AG10803 (cell line): ENCODE measurements around the gene PDLIM5.

ENCODE experiments used
- DNase-seq: peaks from one replicate; pipeline ENCODE4 v3.0.0; 2010; ENCODE audit warnings: low read depth
- H3K4me3 ChIP-seq: 2 replicates; pipeline ENCODE4 v1.5.1; 2011; ENCODE audit warnings: mild to moderate bottlenecking, low read length, control low read depth
- CTCF ChIP-seq: conservative IDR thresholded peaks from 2 replicates; pipeline ENCODE4 v1.5.1; 2011; ENCODE audit warnings: mild to moderate bottlenecking, low read length, control low read depth, inconsistent platforms

The PDLIM5 gene

DNA sequence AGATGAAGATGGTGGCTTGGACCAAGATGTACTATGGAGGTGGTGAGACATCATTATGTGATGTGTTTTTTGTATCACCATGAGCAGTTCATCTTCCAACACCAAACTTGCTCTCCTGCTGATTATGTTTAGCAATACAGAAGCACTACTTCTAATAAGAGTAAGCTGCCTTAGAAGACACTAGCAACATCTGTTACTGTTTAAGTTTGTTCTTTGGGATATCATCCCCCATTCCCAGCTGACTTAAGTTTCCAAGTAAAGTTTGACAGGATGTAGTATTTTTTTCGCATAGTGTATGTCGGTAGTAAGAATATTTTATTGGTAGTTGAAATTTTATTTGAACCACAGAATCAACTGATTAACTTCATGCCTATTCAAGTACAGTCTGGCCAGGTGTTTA is 182.5 kb downstream of the PDLIM5 start:
- TF ChIP-seq CTCF = no peak
- no peak overlapping the region for H3K4me3 ChIP-seq
- peak; percentile 84 for DNase-seq

DNA sequence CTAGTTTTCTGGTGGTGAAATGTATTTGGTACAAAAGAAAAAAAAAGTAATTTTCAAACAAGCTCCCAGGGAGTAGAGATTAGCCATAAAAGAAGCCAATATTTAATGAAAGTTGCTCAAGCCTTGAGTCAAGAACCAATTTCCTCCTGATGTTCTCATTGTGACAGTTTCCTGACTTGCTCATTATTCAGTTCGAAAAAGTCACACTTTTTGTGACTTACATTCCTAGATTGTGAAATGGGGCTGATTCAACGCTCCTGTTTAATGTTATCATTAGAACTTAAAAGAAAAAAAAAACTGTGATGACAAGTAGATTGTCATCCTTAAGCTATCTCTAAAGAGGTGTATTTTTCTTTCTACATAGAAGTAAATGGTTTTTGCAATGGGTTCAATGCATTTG is 183.4 kb downstream of the PDLIM5 start:
- H3K4me3 ChIP-seq = no peak overlapping the region
- DNase-seq = peak; percentile 56
- TF ChIP-seq CTCF = no peak

DNA sequence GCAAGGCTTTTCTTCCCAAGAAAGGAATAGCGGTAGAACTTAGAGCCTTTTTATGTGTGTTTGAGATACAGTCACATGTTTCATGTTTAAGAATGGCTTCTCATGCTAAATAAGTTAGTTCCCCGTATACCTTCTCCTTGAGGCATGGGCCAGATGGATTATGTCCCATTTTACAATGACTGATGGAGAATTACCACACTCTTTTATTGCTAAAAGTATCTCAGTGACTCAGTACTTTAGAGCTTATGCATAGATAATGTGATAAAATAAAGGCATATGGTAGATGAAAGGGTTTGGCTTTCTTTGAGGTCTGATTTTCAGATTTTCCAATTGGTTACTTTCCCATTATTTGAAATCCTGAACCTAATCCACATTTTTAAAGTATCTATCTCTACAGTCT is 184.3 kb downstream of the PDLIM5 start:
- H3K4me3 ChIP-seq = no peak overlapping the region
- no peak for TF ChIP-seq CTCF
- DNase-seq = peak; percentile 9

- no peak overlapping the region for H3K4me3 ChIP-seq
- no peak for TF ChIP-seq CTCF
- no peak for DNase-seq
These were observed 187.6 kb downstream of the PDLIM5 start for GRCh38 chr4:94639298-94639697.

- no peak for DNase-seq
- no peak for TF ChIP-seq CTCF
- H3K4me3 ChIP-seq = no peak overlapping the region
These were observed 188.4 kb downstream of the PDLIM5 start for GRCh38 chr4:94640151-94640550.

- TF ChIP-seq CTCF = no peak
- peak; percentile 51 for DNase-seq
- no peak overlapping the region for H3K4me3 ChIP-seq
These were observed 190.2 kb downstream of the PDLIM5 start for GRCh38 chr4:94641702-94642560.

DNA sequence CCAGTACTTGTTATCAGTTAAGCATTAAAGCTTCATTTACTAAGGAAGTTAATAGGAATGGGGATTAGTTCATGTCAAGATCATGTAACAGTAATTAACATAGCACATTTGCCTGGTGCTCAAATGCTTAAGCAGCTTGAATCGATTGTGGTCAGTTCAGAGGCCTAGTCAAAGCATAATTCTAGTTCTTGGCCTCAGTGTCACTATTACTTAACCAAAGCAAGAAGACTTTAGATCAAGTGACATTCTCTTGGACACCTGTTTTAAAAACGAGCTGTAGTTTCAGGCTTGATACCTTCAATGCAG is 190.8 kb downstream of the PDLIM5 start:
- peak; percentile 65 for DNase-seq
- TF ChIP-seq CTCF = no peak
- H3K4me3 ChIP-seq = no peak overlapping the region
